Mesodermal cell (in vitro differentiated cells): ENCODE results near the gene MAN1C1.
"Not testable (repeated sequence)": the region's sequence is repeated elsewhere in the genome, so short reads cannot be mapped to it uniquely, and the experiment has no call there.

Experiments
- H3K27ac ChIP-seq: 2 replicates; pipeline ENCODE4 v1.7.0; 2013; ENCODE audit warnings: mild to moderate bottlenecking, low read depth, low read length, moderate library complexity; ENCODE audit not compliant: severe bottlenecking
- H3K36me3 ChIP-seq: 2 replicates; pipeline ENCODE4 v1.7.1; 2013; ENCODE audit warnings: mild to moderate bottlenecking, low read length, moderate library complexity; ENCODE audit not compliant: control insufficient read depth, insufficient read depth
- H3K4me1 ChIP-seq: one replicate; pipeline ENCODE4 v1.7.1; 2013; ENCODE audit warnings: mild to moderate bottlenecking, low read length; ENCODE audit not compliant: insufficient read depth, control insufficient read depth, poor library complexity, severe bottlenecking
- H3K4me3 ChIP-seq: 2 replicates; pipeline ENCODE4 v1.7.0; 2013; ENCODE audit warnings: low read length, control low read depth, mild to moderate bottlenecking; ENCODE audit not compliant: insufficient read depth, poor library complexity, severe bottlenecking; ENCODE audit errors: extremely low read depth
- H3K9me3 ChIP-seq: 2 replicates; pipeline ENCODE4 v1.7.1; 2013; ENCODE audit warnings: mild to moderate bottlenecking, low read length, moderate library complexity; ENCODE audit not compliant: control insufficient read depth
- WGBS, 2 experiments: methylation state at CpG; one replicate each; pipeline ENCODE4 v1.1.5; 2013; ENCODE audit warnings: missing lambda C conversion rate in 2 of 2; ENCODE audit not compliant: insufficient coverage in 2 of 2; 5-methylcytosine and 5-hydroxymethylcytosine counted together

Gene MAN1C1

DNA sequence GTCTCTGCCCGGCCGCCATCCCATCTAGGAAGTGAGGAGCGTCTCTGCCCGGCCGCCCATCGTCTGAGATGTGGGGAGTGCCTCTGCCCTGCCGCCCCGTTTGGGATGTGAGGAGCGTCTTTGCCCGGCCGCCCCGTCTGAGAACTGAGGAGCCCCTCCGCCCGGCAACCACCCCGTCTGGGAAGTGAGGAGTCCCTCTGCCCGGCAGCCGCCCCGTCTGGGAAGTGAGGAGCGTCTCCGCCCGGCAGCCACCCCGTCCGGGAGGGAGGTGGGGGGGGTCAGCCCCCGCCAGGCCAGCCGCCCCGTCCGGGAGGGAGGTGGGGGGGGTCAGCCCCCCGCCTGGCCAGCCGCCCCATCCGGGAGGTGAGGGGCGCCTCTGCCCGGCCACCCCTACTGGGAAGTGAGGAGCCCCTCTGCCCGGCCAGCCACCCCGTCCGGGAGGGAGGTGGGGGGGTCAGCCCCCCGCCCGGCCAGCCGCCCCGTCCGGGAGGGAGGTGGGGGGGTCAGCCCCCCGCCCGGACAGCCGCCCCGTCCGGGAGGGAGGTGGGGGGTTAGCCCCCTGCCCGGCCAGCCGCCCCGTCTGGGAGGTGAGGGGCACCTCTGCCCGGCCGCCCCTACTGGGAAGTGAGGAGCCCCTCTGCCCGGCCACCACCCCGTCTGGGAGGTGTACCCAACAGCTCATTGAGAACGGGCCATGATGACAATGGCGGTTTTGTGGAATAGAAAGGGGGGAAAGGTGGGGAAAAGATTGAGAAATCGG is 12.6 kb upstream of the MAN1C1 start:
- 100% methylated on average over 3 to 7 of the region's 55 CpGs for WGBS, 2 experiments
- H3K4me3 ChIP-seq, H3K36me3 ChIP-seq, H3K27ac ChIP-seq, H3K4me1 ChIP-seq, H3K9me3 ChIP-seq: not testable (repeated sequence)

DNA sequence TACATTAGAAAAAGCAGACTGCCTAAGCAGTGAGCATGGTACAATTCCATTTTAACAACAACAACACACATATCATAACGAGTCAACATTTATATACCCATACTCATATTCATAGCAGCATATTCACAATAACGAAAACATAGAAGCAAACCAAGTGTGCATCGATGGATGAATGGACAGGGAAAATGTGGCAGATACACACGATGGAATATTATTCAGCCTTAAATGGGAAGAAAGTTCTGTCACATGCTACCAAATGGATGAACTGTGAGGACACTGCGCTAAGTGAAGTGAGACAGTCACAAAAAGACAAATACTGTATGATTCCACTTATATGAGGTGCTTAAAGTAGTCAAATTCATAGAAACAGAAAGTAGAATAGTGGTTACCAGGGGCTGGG is 9.5 kb upstream of the MAN1C1 start:
- Histone ChIP-seq H3K27ac (no peak overlapping the region), H3K36me3 (no peaks in the 10 kb centered on the region), H3K4me3 (no peak overlapping the region), H3K9me3 (no peaks in the 10 kb centered on the region), H3K4me1 (no peaks in the 10 kb centered on the region)
- WGBS, 2 experiments: 93% methylated on average over 4 of the region's 5 CpGs

DNA sequence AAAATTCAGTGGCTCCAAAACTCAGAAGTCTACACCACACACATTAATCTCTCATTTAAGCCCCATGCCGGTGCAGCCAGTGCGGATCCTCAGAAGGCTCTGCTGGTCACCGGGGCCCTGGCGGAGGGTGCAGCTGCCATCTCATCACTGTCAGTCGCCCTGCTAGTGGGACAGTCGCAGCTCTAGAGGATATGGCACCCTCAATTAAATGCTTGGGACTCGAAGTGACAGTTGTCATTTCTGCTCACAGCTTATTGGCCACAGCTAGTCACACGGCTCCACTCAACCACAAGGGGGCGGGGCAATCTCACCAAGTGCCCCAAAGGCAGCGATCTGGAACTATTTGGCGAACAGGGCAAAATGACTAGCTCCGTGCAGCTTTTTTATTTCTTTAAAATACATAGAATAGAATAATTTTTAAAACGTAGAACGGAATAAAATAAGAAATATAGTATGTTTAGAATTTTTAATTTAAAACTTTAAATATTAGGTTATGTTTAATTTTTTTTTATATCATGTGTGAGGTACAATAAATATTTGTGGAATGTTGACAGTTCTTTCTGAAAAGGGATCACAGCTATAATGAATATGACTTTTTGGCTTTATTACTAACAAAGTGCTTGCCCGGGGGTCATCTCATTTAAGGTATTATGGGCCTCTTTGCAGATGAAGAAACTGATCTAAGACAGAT is 8.0 kb upstream of the MAN1C1 start:
- H3K36me3 ChIP-seq: no peaks in the 10 kb centered on the region
- H3K9me3 ChIP-seq: no peaks in the 10 kb centered on the region
- no peak overlapping the region for H3K27ac ChIP-seq
- H3K4me3 ChIP-seq: no peak overlapping the region
- no peaks in the 10 kb centered on the region for H3K4me1 ChIP-seq
- WGBS, 2 experiments: 20 to 23% methylated on average over 9 to 10 of the region's 15 CpGs

DNA sequence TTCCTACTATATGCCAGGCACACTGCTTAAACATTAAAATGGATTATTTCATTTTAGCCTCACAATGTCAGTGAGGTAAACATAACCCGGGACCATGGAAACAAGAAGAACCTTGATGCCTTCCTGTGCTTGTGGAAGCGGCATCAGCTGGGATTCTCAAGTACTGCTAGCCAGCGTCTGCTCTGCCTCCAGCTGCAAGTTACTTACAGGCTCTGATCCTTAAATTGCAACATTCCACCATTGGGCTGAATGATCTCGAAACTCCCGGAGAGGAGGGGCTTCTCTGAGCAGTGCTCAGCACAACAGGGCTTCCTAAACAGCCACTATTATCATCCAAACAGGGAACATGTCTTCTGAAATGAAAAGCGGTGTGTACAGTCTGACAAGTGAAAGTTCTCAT is 6.7 kb upstream of the MAN1C1 start:
- Histone ChIP-seq H3K4me3 (no peak overlapping the region), H3K4me1 (no peaks in the 10 kb centered on the region), H3K9me3 (no peaks in the 10 kb centered on the region), H3K36me3 (no peaks in the 10 kb centered on the region), H3K27ac (no peak overlapping the region)
- 52 to 63% methylated on average over 5 to 6 of the region's 6 CpGs for WGBS, 2 experiments

DNA sequence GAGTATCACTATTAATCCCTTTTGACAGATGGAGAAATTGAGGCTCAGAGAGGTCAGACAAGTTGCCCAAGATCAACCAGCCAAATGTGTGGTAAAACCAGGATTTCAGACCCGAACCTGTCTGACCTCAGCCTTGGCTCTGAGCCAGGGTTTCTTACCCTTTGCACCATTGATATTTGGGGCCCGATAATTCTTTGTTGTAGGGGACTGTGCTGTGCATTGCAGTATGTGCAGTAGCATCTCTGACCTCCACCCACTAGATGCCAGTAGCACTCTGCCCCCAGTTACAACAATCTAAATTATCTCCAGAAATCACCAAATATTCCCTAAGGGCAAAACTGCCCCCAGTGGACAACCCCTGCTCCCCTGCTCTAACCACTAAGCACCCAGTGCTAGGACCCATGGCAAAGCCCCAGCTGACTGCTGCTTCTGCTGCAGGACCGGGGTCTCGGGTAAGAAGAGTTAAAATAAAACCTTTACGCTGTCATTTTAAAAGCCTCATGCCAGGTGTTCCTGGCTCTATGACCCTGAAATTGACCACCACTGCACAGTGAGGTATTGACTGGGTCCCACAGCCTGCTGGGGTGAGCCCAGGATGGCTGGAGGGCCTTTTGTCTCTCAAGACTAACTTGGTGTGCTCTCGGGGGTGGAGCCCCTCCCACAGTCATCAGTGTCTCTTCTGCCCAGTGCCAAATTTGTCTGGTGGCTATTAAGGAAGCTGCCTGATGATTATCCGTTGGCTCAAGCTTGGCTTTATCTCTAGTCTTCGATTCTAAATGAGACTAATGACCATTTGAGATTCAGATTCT is 5.6 kb upstream of the MAN1C1 start:
- H3K4me1 ChIP-seq: peaks cover 4% of the 10 kb centered on the region
- WGBS, 2 experiments: 73 to 78% methylated on average over 4 to 7 of the region's 8 CpGs
- H3K9me3 ChIP-seq: no peaks in the 10 kb centered on the region
- H3K4me3 ChIP-seq: no peak overlapping the region
- no peaks in the 10 kb centered on the region for H3K36me3 ChIP-seq
- no peak overlapping the region for H3K27ac ChIP-seq

DNA sequence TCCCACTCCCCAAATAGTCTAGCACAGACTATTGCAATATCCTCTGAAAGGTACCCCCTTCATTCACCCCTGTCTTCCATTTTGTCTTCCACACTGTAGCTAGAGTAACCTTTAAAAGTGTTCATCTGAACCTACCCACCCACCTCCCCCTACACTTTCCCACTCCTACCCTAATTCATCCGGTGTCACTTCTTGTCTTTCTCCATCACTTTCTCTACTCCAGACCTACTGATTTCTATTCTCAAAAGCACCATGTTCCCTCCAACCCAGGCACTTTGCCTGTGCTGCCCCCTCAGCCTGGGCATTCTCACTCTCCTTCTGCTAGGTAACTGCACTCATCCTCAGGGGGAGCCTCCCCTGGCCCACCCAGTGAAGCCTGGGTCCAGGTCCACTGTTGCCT is 4.7 kb upstream of the MAN1C1 start:
- WGBS, 2 experiments: 91 to 100% methylated on average over 1 of the region's 1 CpG
- Histone ChIP-seq H3K27ac (no peak overlapping the region), H3K9me3 (no peaks in the 10 kb centered on the region), H3K36me3 (no peaks in the 10 kb centered on the region), H3K4me1 (peaks cover 6% of the 10 kb centered on the region), H3K4me3 (no peak overlapping the region)

DNA sequence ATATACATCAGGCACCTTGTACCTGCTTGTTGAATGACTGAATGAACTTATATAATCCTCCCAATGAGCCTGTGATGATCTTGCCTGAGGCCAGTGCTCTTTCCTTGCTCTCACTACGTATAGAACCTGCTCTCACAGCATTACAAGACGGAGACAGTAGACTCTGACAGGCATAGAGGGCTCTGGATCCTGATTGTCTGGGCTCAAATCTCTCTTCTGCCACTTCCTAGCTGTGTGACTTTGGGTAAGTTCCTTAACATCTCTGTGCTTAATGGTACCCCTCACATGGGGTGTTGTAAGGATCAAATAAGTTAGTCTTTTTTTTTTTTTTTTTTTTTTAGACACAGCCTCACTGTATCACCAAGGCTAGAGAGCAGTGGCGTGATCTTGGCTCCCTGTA is 4.2 kb upstream of the MAN1C1 start:
- 60 to 66% methylated on average over 2 of the region's 3 CpGs for WGBS, 2 experiments
- no peak overlapping the region for H3K27ac ChIP-seq
- no peak overlapping the region for H3K4me3 ChIP-seq
- H3K9me3 ChIP-seq: no peaks in the 10 kb centered on the region
- peaks cover 6% of the 10 kb centered on the region for H3K4me1 ChIP-seq
- no peaks in the 10 kb centered on the region for H3K36me3 ChIP-seq

DNA sequence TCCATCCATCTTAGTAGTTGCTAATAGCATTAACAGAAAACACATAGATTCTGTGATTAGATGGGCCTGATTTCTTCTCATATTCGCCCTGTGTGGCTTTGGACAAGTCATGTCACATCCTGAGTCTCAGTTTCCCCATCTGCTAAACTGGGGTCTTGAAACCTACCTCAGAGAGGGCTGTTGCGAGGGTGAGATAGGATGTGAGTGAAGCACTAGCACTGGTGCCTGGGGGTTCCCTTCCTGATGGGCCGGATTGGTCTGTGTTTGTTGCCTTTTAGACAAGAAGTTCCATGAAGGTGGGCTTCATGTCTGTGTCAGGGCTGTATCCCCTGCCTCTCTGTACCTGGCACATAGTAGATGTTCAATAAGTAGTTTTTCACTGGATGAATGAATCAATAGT is 3.5 kb upstream of the MAN1C1 start:
- Histone ChIP-seq H3K9me3 (no peaks in the 10 kb centered on the region), H3K4me1 (peaks cover 10% of the 10 kb centered on the region), H3K36me3 (no peaks in the 10 kb centered on the region), H3K27ac (no peak overlapping the region), H3K4me3 (no peak overlapping the region)
- 80% methylated on average over 2 of the region's 3 CpGs; no CpG with 5 or more reads in 1 of the 2 experiments for WGBS, 2 experiments

DNA sequence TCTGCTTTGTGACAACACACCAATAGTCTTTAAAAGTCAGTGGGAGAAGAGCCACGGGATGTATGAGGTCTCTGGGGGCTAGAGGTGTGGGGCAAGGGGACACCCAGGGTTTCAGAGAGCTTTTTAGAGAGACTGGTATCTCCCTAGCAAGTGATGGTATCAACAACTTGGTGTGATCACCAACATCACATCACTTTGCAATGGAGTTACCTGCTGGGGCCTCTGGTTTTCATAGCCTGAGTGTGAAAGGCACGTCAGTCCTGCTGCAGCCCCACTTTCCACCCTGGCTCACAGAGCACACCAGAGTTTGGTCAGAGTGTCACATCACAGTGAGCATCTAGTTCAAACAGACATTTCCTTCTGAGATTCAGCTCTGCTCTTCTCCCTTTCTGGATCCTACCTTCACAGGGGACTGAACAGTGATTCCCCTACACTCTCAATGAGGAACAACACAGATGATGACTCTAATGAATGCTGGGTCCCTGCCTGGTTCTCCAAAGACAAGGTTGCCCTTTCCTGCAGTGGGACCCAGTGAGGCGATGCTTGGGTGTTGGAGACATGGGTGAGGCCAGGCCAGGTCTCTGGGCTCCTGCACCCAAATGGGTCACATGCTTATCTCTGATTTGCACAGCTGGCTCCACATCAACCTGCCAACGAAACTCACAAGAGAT is 2.0 kb upstream of the MAN1C1 start:
- WGBS, 2 experiments: 78 to 90% methylated on average over 2 of the region's 4 CpGs
- Histone ChIP-seq H3K4me3 (no peak overlapping the region), H3K36me3 (no peaks in the 10 kb centered on the region), H3K27ac (no peak overlapping the region), H3K9me3 (no peaks in the 10 kb centered on the region), H3K4me1 (peaks cover 10% of the 10 kb centered on the region)

DNA sequence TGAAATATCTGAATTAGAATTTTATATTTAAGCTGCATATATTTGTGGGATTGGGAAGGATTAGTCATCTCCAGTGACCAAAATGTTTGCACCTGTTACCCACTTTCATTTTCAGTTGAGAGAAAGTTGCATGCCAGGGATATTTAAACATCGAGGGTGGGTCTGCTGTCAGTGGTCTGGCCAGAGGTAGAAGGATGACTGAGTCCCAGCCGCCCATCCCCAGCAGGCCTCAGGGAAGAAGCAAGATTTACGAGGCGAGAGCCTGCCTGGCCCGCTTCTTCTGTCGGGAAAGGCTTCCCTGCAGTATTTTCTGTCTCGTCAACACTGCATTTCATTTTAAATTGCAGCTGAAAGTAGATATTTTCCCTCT is 1.4 kb upstream of the MAN1C1 start:
- H3K9me3 ChIP-seq: no peaks in the 10 kb centered on the region
- no peaks in the 10 kb centered on the region for H3K36me3 ChIP-seq
- peaks cover 10% of the 10 kb centered on the region for H3K4me1 ChIP-seq
- H3K27ac ChIP-seq: no peak overlapping the region
- 74 to 85% methylated on average over 6 to 7 of the region's 7 CpGs for WGBS, 2 experiments
- H3K4me3 ChIP-seq: no peak overlapping the region
